Raji (cell line): ENCODE measurements around the gene NTF3.

ENCODE experiments used
- POLR2A ChIP-seq: IDR thresholded peaks from 2 replicates; pipeline ENCODE4 v1.6.1; 2011; ENCODE audit warnings: low read depth, low read length, control low read depth; ENCODE audit not compliant: insufficient read depth

Gene NTF3

GRCh38 chr12:5489017-5489416, 57.1 kb downstream of the NTF3 start:
- no peak for TF ChIP-seq POLR2A

- TF ChIP-seq POLR2A: no peak
Observed at GRCh38 chr12:5489760-5490406, 58.0 kb downstream of the NTF3 start.

DNA sequence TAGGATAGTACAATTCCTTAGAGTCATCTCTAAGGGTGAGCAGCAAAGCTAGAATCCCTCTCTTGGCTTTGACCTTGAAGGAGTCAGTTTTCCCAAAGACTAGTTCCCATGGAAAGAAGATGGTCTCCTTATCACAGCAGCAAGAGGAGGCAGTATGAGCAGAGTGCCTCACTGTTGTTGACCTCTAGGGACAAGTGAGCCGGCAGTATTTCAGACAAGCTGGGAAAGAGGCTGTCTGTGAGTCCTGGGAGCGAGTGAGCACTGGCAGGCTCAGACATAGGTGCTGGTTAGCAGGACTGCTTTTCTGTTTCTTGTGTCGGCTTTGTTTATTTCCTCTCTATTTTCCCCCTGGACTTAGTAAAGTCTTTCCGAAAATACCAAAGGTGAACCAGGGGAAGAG, 60.7 kb downstream of the NTF3 start:
- TF ChIP-seq POLR2A: no peak

GRCh38 chr12:5493018-5493417, 61.1 kb downstream of the NTF3 start:
- no peak for TF ChIP-seq POLR2A

- TF ChIP-seq POLR2A: no peak
Observed at GRCh38 chr12:5494343-5494742, 62.4 kb downstream of the NTF3 start.

- no peak for TF ChIP-seq POLR2A
Observed at GRCh38 chr12:5497329-5498053, 65.6 kb downstream of the NTF3 start.

DNA sequence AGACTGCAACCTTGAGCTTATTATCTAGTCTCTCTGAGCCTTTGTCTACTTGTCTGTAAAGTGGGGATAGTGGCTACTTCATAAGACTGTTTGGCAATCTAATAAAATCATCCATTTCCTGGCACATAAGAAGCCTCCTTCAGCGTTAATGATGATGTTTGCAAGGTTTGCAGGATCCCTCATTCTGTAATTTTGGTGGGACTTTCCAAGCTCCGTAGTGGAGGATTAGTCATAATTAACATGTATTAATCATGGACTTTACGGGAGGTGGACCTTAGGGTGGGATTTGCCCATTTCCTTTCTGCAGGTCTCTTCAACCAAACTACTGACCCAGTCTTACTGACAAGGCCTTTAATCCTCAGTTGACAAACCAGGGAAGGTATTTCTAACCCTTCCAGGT, 66.2 kb downstream of the NTF3 start:
- TF ChIP-seq POLR2A: no peak

- no peak for TF ChIP-seq POLR2A
Observed at GRCh38 chr12:5498806-5499205, 66.9 kb downstream of the NTF3 start.

DNA sequence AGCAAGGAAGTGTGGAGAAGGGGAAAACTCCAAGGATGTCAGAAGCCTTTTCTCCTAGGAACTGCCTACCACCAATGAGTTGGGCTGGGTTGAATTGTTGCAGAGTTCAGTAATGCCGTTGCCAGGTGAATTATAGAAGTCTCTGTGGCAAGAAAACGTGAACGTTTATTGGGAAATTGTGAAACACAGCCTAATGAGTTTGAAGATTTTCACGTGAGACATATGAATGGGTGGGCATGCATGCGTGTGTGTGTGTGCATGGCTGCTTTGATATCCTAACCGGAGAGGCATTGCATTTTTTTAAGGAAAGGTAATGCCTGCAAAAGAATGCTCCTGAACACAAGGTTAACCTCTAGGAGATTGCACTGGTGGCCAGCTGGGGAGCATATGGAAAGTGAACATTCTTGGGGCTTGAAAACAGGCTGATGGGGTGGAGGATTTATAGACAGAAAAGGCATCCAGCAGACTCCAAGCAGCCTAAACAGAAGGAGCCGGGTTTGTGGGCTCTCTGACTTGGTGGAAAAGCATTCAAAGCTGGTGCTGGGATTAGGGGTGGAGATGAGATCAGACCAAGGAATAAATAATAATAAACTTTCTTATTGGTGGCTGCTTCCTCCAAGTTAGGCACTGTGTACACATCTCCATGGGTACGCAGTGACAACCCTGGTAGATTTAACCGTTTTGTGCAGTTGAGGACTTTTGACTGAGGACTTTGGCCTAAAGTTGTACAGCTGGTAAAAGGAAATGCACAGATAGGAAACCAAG, 67.8 kb downstream of the NTF3 start:
- TF ChIP-seq POLR2A: no peak

- no peak for TF ChIP-seq POLR2A
Observed at GRCh38 chr12:5500331-5500659, 68.4 kb downstream of the NTF3 start.

GRCh38 chr12:5503774-5504173, 71.9 kb downstream of the NTF3 start:
- no peak for TF ChIP-seq POLR2A

GRCh38 chr12:5505116-5505515, 73.2 kb downstream of the NTF3 start:
- no peak for TF ChIP-seq POLR2A

- TF ChIP-seq POLR2A: no peak
Observed at GRCh38 chr12:5505751-5506150, 73.8 kb downstream of the NTF3 start.

- no peak for TF ChIP-seq POLR2A
Observed at GRCh38 chr12:5506295-5506694, 74.4 kb downstream of the NTF3 start.

DNA sequence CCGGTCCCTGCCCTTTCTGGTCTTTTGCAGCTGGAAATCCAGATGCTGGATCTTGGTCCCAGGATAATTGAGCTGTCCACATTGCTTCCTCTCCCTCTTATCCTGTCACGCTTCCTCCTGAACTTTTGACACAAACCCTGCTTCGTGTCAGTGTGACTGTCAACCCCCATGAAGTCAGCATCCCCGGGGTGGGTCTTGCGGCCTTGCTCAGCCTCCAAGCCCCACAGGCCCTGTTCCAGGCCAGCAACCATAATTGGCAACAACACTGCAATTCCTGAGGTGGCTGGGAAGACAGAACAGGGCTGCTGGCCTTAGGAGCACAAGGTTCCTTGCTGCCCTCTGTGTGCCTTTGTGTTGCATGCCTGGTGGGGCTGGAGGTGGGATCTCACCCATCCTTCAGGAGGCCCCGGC, 74.9 kb downstream of the NTF3 start:
- no peak for TF ChIP-seq POLR2A

DNA sequence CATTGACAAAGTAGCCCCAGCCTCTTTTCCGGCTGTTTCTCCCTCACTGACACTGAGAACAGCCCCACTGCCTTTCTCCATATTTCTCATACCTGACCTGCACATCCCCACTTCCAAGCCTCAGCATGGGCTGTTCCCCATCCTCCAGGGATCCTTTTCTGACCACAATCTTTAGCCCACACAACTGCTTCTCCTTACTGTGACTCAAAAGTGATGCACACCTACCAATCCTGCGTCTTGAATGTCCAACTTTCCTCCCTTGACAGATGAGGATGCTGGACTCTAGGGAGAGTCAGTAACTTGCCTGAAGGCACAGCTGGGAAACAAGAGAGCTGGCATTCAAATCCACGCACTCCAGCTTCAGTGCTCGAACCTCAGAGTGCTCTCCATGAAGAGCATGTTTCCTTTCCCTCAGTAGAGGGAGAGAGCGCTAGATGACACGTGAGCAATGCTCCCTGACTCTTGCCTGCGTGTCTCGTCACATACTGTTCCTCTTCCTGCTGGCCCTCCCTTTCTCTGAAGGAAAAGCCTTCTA, 75.6 kb downstream of the NTF3 start:
- no peak for TF ChIP-seq POLR2A
